Measurements from ENCODE around the gene PTPRU.

The PTPRU gene

DNA sequence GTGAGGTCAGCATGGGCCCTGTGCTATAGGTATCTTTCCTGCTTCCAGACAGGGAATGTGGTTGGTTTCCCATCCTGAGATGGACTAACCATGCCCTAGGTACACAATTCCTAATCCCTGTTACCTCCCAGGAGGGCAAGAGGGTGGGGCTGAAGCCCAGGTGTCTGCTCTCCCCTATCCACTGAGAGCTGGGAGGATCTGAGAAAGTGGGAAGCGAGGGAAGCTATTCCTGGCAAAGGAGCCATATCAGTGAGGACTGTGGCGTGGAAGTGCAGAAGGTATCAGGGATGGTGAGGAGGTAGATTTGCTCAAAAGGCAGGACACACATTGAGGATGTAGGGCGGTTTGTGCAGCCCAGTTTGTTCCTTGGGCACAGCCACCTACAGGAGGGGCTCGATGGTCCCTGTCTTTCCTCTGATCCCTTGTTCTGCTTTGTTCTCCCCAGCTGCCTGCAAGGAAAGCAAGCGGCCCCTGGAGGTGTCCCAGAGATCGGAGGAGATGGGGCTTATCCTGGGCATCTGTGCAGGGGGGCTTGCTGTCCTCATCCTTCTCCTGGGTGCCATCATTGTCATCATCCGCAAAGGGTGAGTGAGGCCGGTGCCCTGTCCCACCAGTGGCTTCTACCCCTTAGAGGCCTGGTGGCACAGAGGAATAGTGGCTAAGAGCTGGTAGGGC, 48.1 kb downstream of the PTPRU start:
- peaks cover 1% of the 10 kb centered on the region for H3K36me3 ChIP-seq (ENCODE audit: control insufficient read depth, insufficient read depth, low read length, severe bottlenecking)
- no peak overlapping the region for H3K4me3 ChIP-seq (ENCODE audit: low read length)
- H3K4me1 ChIP-seq (ENCODE audit: control insufficient read depth, insufficient read depth, low read length): no peaks in the 10 kb centered on the region
- H3K9ac ChIP-seq (ENCODE audit: low read length): no peak overlapping the region
- DNase-seq (ENCODE audit: low read depth): no peak
- H3K27me3 ChIP-seq (replicated peaks; ENCODE audit: control insufficient read depth, insufficient read depth, low read length): no peaks in the 10 kb centered on the region
- no peaks in the 10 kb centered on the region for H3K9me3 ChIP-seq (ENCODE audit: control insufficient read depth, low read length)

DNA sequence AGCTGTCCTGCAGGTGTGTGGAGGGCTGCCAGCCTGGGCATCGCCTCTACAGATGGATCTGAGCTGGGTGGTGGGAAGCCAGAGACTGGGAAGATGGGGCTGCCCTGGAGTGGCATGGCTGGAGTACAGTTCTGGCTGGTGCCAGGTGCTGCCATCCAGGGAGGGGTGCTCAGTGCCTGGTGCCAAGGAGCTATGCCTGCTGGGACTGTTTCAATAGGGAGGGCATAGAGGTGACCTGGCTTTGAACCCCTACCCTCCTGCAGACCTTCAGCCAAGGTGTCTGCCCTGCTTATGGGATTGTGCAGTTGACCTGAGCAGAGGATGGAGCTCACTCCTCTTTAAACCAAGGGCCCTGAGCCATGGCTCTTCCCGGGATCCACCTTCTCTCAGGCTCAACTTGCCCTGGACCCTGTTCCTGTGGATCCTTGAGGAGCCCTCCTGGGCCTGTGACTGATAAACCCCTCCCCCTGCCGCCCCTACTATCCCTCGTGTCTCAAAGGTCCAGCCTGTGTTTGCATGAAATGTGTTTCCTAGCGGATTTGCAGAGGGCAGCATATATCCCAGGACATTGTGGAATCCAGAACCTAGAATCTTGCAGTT, 48.7 kb downstream of the PTPRU start:
- H3K27me3 ChIP-seq (replicated peaks; ENCODE audit: control insufficient read depth, insufficient read depth, low read length): no peaks in the 10 kb centered on the region
- no peak overlapping the region for H3K4me3 ChIP-seq (ENCODE audit: low read length)
- H3K4me1 ChIP-seq (ENCODE audit: control insufficient read depth, insufficient read depth, low read length): no peaks in the 10 kb centered on the region
- H3K36me3 ChIP-seq (ENCODE audit: control insufficient read depth, insufficient read depth, low read length, severe bottlenecking): no peaks in the 10 kb centered on the region
- H3K9ac ChIP-seq (ENCODE audit: low read length): no peak overlapping the region
- no peak for DNase-seq (ENCODE audit: low read depth)
- no peaks in the 10 kb centered on the region for H3K9me3 ChIP-seq (ENCODE audit: control insufficient read depth, low read length)

DNA sequence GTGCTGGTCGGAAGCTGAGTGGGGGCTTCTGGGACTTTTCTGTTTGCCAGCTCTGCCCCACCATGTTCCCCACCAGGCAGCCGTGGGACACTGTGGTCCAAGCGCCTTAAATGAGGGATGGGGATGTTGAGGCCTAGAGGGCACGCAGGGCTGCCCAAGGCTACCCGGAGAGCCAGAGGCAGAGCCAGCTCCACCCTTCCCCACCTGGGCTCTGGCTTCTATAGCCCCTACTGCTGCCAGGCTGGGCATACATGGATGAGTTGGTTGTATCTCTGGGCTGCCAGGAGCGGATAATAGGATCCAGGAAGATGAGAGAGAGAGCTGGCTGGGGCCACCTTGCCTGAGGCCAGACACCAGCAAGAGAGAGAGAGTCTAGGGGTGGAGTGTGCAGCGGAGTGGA, 49.4 kb downstream of the PTPRU start:
- Histone ChIP-seq H3K27me3 (replicated peaks; ENCODE audit: control insufficient read depth, insufficient read depth, low read length) (no peaks in the 10 kb centered on the region), H3K4me3 (ENCODE audit: low read length) (no peak overlapping the region), H3K9me3 (ENCODE audit: control insufficient read depth, low read length) (no peaks in the 10 kb centered on the region), H3K4me1 (ENCODE audit: control insufficient read depth, insufficient read depth, low read length) (no peaks in the 10 kb centered on the region), H3K36me3 (ENCODE audit: control insufficient read depth, insufficient read depth, low read length, severe bottlenecking) (no peaks in the 10 kb centered on the region), H3K9ac (ENCODE audit: low read length) (no peak overlapping the region)
- DNase-seq (ENCODE audit: low read depth): no peak

DNA sequence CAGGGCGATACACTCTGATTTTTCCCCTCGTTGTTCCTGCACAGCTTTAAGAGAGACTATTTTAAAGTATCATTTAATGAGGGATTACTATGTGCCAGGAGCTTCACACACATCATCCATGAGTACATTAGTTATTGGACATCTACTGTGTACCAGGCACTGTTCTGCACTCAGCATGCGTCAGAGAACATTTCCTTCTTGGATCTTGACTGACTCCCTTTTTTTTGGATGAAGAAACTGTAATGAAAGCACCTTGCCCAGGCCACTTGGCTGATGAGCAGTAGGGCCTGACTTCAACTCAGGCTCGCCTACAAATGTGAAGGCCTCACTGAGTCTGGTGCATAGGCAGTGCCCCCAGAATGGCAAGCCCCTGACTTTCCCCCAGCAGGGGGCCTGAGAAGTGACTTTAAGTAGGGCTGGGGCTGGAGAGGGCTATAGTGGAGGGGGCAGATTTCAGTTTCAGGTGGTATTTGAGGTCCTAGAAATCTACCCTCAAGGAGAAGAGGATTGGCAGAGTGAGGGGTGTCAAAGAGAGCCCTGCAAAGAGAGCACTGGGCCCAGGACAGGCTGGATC, 50.0 kb downstream of the PTPRU start:
- Histone ChIP-seq H3K27me3 (replicated peaks; ENCODE audit: control insufficient read depth, insufficient read depth, low read length) (no peaks in the 10 kb centered on the region), H3K4me3 (ENCODE audit: low read length) (no peak overlapping the region), H3K9ac (ENCODE audit: low read length) (no peak overlapping the region), H3K9me3 (ENCODE audit: control insufficient read depth, low read length) (no peaks in the 10 kb centered on the region), H3K4me1 (ENCODE audit: control insufficient read depth, insufficient read depth, low read length) (no peaks in the 10 kb centered on the region), H3K36me3 (ENCODE audit: control insufficient read depth, insufficient read depth, low read length, severe bottlenecking) (no peaks in the 10 kb centered on the region)
- no peak for DNase-seq (ENCODE audit: low read depth)

DNA sequence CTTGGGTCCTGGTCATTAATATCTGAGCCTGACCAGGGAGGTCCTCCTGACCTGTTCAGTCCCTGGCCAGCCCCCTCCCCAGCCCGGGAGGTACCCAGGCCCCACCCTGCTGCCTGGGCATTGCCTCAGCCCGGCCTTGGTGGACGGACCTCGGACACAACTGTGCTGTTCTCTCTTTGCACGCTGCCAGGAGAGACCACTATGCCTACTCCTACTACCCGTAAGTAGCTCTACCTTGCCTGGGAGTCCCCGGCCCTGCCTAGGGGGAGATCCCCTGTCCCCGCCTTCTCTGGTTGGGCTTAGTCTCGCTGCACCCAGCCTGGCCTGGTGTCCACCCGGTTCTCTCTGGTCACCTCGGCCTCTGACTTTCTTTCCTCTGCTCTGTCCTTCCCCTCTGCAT, 53.2 kb downstream of the PTPRU start:
- Histone ChIP-seq H3K9ac (ENCODE audit: low read length) (no peak overlapping the region), H3K4me1 (ENCODE audit: control insufficient read depth, insufficient read depth, low read length) (no peaks in the 10 kb centered on the region), H3K4me3 (ENCODE audit: low read length) (no peak overlapping the region), H3K27me3 (replicated peaks; ENCODE audit: control insufficient read depth, insufficient read depth, low read length) (no peaks in the 10 kb centered on the region), H3K9me3 (ENCODE audit: control insufficient read depth, low read length) (no peaks in the 10 kb centered on the region), H3K36me3 (ENCODE audit: control insufficient read depth, insufficient read depth, low read length, severe bottlenecking) (no peaks in the 10 kb centered on the region)
- no peak for DNase-seq (ENCODE audit: low read depth)

DNA sequence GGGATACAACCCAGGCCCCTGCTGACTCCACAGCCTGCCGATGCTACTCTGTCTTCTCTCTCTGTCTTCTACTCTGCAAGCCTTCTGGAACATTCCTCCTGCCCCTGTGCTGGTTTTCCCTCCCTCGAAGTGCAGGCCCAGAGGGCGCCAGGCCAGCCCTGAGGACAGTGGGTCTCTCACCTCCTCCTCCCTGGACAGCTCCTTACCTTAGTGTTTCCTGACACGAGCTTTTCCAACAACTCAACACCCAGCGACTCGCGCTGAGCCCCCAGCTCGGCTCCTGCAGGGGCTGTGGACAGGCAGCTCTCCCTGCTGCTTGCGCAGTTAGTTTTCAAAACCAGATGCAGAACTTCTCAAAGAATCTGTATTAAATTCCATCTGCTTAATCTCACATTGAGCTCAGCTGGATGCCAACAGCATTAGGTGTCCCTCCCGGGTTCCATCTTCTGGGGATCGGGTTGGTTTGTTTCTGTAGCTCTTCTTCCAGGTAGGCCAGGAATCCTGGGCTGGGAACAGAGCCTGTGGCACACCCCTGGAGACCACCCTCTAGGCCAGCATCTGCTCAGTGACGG, 54.2 kb downstream of the PTPRU start:
- H3K36me3 ChIP-seq (ENCODE audit: control insufficient read depth, insufficient read depth, low read length, severe bottlenecking): no peaks in the 10 kb centered on the region
- H3K4me3 ChIP-seq (ENCODE audit: low read length): no peak overlapping the region
- no peaks in the 10 kb centered on the region for H3K9me3 ChIP-seq (ENCODE audit: control insufficient read depth, low read length)
- no peaks in the 10 kb centered on the region for H3K27me3 ChIP-seq (replicated peaks; ENCODE audit: control insufficient read depth, insufficient read depth, low read length)
- H3K4me1 ChIP-seq (ENCODE audit: control insufficient read depth, insufficient read depth, low read length): no peaks in the 10 kb centered on the region
- H3K9ac ChIP-seq (ENCODE audit: low read length): no peak overlapping the region
- DNase-seq (ENCODE audit: low read depth): peak; percentile 28

DNA sequence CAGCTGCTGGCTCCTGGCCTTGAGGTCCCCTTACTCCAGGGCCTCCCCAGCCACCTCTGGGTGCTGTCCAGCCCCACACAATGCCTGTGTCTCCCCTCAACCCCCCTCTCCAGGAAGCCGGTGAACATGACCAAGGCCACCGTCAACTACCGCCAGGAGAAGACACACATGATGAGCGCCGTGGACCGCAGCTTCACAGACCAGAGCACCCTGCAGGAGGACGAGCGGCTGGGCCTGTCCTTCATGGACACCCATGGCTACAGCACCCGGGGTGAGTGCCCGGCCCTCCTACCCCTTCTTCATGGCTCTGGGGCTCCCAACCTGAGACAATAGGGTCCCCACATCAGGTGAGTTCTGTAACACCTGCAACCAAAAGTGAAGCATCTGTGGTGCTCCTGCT, 55.4 kb downstream of the PTPRU start:
- no peaks in the 10 kb centered on the region for H3K4me1 ChIP-seq (ENCODE audit: control insufficient read depth, insufficient read depth, low read length)
- H3K36me3 ChIP-seq (ENCODE audit: control insufficient read depth, insufficient read depth, low read length, severe bottlenecking): no peaks in the 10 kb centered on the region
- no peak for DNase-seq (ENCODE audit: low read depth)
- no peaks in the 10 kb centered on the region for H3K27me3 ChIP-seq (replicated peaks; ENCODE audit: control insufficient read depth, insufficient read depth, low read length)
- no peak overlapping the region for H3K9ac ChIP-seq (ENCODE audit: low read length)
- H3K9me3 ChIP-seq (ENCODE audit: control insufficient read depth, low read length): no peaks in the 10 kb centered on the region
- no peak overlapping the region for H3K4me3 ChIP-seq (ENCODE audit: low read length)

DNA sequence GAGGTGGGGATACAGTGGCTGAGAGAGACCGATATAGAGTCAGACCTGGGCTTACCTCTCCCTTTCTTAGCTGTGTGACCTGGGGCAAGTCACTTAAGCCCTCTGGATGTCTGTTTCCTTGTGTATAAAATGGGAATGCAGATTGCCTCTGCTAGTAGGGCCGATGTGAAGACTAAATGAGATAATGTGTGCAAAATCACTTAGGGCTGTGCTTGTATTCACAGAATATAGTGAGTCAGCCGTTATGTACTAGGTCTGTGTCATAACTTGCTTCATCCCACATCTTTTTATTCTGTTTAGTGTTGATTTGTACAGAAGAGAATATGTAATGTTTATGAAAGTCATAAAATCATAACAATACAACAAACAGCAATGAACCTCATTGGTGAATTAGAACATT, 56.0 kb downstream of the PTPRU start:
- no peaks in the 10 kb centered on the region for H3K36me3 ChIP-seq (ENCODE audit: control insufficient read depth, insufficient read depth, low read length, severe bottlenecking)
- no peaks in the 10 kb centered on the region for H3K27me3 ChIP-seq (replicated peaks; ENCODE audit: control insufficient read depth, insufficient read depth, low read length)
- no peaks in the 10 kb centered on the region for H3K4me1 ChIP-seq (ENCODE audit: control insufficient read depth, insufficient read depth, low read length)
- no peak for DNase-seq (ENCODE audit: low read depth)
- no peaks in the 10 kb centered on the region for H3K9me3 ChIP-seq (ENCODE audit: control insufficient read depth, low read length)
- no peak overlapping the region for H3K4me3 ChIP-seq (ENCODE audit: low read length)
- no peak overlapping the region for H3K9ac ChIP-seq (ENCODE audit: low read length)

DNA sequence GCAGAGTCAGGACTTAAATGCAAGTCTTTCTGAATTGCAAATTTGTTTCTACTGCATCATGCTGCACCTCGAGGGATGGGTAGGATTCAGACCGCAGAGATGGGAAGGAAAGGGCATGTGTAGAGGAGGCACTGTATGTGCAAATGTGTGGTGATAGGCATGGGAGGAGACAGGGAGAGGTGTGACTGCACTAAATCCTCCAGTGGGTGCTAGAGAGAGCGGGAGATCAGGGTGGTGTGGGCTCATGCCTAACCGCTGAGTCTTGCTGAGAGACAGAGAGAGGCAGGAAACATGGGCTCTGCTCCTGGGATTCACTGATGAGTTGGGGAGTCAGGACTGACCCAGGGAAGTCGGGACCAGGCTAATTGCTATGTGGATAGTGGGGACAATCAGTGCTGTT, 61.1 kb downstream of the PTPRU start:
- Histone ChIP-seq H3K9me3 (ENCODE audit: control insufficient read depth, low read length) (no peaks in the 10 kb centered on the region), H3K9ac (ENCODE audit: low read length) (no peak overlapping the region), H3K27me3 (replicated peaks; ENCODE audit: control insufficient read depth, insufficient read depth, low read length) (no peaks in the 10 kb centered on the region), H3K4me3 (ENCODE audit: low read length) (no peak overlapping the region), H3K4me1 (ENCODE audit: control insufficient read depth, insufficient read depth, low read length) (no peaks in the 10 kb centered on the region), H3K36me3 (ENCODE audit: control insufficient read depth, insufficient read depth, low read length, severe bottlenecking) (peaks cover 13% of the 10 kb centered on the region)
- DNase-seq (ENCODE audit: low read depth): no peak

DNA sequence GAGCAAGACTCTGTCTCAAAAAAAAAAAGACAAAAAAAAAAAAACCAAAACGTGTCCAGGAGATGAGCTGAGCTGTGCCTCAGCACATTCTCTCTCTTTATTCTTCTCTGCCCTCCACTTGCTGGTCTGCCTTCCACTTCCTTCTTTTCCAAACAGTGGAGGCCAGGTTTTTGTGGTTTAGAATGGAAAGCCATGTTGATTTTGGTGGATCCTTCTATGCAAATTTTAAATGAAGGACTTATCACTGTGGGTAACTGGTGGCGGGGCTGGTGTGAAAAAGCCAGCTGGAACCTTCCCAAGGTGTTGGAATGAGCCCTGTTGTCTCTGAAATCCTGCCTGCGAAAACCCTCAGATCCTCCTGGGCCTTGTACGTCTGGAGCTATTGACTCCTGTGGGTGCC, 61.9 kb downstream of the PTPRU start:
- no peaks in the 10 kb centered on the region for H3K27me3 ChIP-seq (replicated peaks; ENCODE audit: control insufficient read depth, insufficient read depth, low read length)
- no peak for DNase-seq (ENCODE audit: low read depth)
- H3K36me3 ChIP-seq (ENCODE audit: control insufficient read depth, insufficient read depth, low read length, severe bottlenecking): peaks cover 13% of the 10 kb centered on the region
- no peak overlapping the region for H3K9ac ChIP-seq (ENCODE audit: low read length)
- no peak overlapping the region for H3K4me3 ChIP-seq (ENCODE audit: low read length)
- H3K4me1 ChIP-seq (ENCODE audit: control insufficient read depth, insufficient read depth, low read length): no peaks in the 10 kb centered on the region
- H3K9me3 ChIP-seq (ENCODE audit: control insufficient read depth, low read length): no peaks in the 10 kb centered on the region

DNA sequence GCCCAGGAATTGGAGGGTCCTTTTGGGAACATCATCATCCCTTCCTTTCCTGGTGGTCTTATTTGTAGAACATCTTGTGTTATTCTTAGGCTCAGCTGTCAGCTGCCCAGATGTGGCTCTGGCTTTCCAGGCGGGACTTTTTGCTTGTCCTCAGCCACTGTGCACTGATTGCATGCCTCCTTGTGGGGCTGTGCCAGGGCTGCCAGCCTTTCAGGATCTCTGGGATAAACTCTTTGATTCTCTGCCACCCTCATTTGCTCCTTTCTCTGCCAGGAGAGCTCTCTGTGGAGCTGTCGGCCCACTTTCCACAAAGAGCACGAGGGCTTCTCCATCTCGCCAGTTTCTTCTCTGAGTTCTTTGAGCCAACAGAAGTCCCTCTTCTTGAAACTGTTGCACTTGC, 63.1 kb downstream of the PTPRU start:
- no peak overlapping the region for H3K4me3 ChIP-seq (ENCODE audit: low read length)
- H3K27me3 ChIP-seq (replicated peaks; ENCODE audit: control insufficient read depth, insufficient read depth, low read length): no peaks in the 10 kb centered on the region
- H3K9me3 ChIP-seq (ENCODE audit: control insufficient read depth, low read length): no peaks in the 10 kb centered on the region
- no peak overlapping the region for H3K9ac ChIP-seq (ENCODE audit: low read length)
- H3K4me1 ChIP-seq (ENCODE audit: control insufficient read depth, insufficient read depth, low read length): no peaks in the 10 kb centered on the region
- H3K36me3 ChIP-seq (ENCODE audit: control insufficient read depth, insufficient read depth, low read length, severe bottlenecking): peaks cover 20% of the 10 kb centered on the region
- no peak for DNase-seq (ENCODE audit: low read depth)

Measured in adipocyte (in vitro differentiated cells).